ENCODE data around the gene PPBP. TPM values are rescaled to one million over a fixed set of nuclear protein-coding genes. Genes with fewer than 3 reads are reported as not detected.

PPBP gene
- polyA plus RNA-seq, 1 experiment: not detected

- ChIA-PET CTCF (no interaction called here), POLR2A (no interaction called here)
- Histone ChIP-seq H3K4me3 (ENCODE audit: low read depth, low read length) (no peak overlapping the region), H3K27me3 (ENCODE audit: control insufficient read depth, insufficient read depth, low read length) (no peaks in the 10 kb centered on the region), H3K36me3 (ENCODE audit: control insufficient read depth, insufficient read depth, low read length) (no peaks in the 10 kb centered on the region)
- no peak for TF ChIP-seq CTCF (IDR thresholded peaks at IDR 0.05; ENCODE audit: insufficient read depth, low read depth, low read length)
- no peak for DNase-seq (ENCODE audit: low read depth)
Observed at GRCh38 chr4:74000301-74000700, 12.3 kb upstream of the PPBP start.

GRCh38 chr4:73998040-73999011 lies 10.3 kb upstream of the PPBP start, which contains the start of gene CXCL5:
CXCL5 (minus strand) TSS chr4:73998677; CDS start chr4:73998581, 96 bp downstream.
- POLR2A ChIA-PET: no interaction called here
- Histone ChIP-seq H3K4me3 (ENCODE audit: low read depth, low read length) (peak within 1 kb of the TSS; percentile 32), H3K36me3 (ENCODE audit: control insufficient read depth, insufficient read depth, low read length) (no peaks in the 10 kb centered on the region), H3K27me3 (ENCODE audit: control insufficient read depth, insufficient read depth, low read length) (no peaks in the 10 kb centered on the region)
- CTCF ChIA-PET: interaction anchor here (0.7 to 1.1 kb wide), 3 partner anchors 33 to 146 kb away, joined by 3 read pairs; no protein-coding TSS in a partner anchor
- DNase-seq (ENCODE audit: low read depth): no peak
- 0 out of 2 replicates have a peak, but pooled peaks have one; percentile 15 for TF ChIP-seq CTCF (IDR thresholded peaks at IDR 0.05; ENCODE audit: insufficient read depth, low read depth, low read length)

GRCh38 chr4:73992050-73992449 lies 4.1 kb upstream of the PPBP start:
- Histone ChIP-seq H3K4me3 (ENCODE audit: low read depth, low read length) (no peak overlapping the region), H3K36me3 (ENCODE audit: control insufficient read depth, insufficient read depth, low read length) (no peaks in the 10 kb centered on the region), H3K27me3 (ENCODE audit: control insufficient read depth, insufficient read depth, low read length) (no peaks in the 10 kb centered on the region; the same call in 1 of the 2 replicates)
- ChIA-PET CTCF (interaction anchor here (1.6 kb wide), 1 partner anchor 9 kb away, joined by 4 read pairs; the partner anchor contains the start of gene PF4), POLR2A (no interaction called here)
- no peak for DNase-seq (ENCODE audit: low read depth)
- no peak for TF ChIP-seq CTCF (IDR thresholded peaks at IDR 0.05; ENCODE audit: insufficient read depth, low read depth, low read length)

- POLR2A ChIA-PET: no interaction called here
- CTCF ChIA-PET: interaction anchor here (1.6 kb wide), 1 partner anchor 9 kb away, joined by 4 read pairs; the partner anchor contains the start of gene PF4
- no peak for TF ChIP-seq CTCF (IDR thresholded peaks at IDR 0.05; ENCODE audit: insufficient read depth, low read depth, low read length)
- DNase-seq (ENCODE audit: low read depth): no peak
- H3K4me3 ChIP-seq (ENCODE audit: low read depth, low read length): no peak overlapping the region
- H3K36me3 ChIP-seq (ENCODE audit: control insufficient read depth, insufficient read depth, low read length): no peaks in the 10 kb centered on the region
- no peaks in the 10 kb centered on the region; the same call in 1 of the 2 replicates for H3K27me3 ChIP-seq (ENCODE audit: control insufficient read depth, insufficient read depth, low read length)
Observed at GRCh38 chr4:73991742-73992000, 3.7 kb upstream of the PPBP start.

- no peaks in the 10 kb centered on the region for H3K36me3 ChIP-seq (ENCODE audit: control insufficient read depth, insufficient read depth, low read length)
- no peak overlapping the region for H3K4me3 ChIP-seq (ENCODE audit: low read depth, low read length)
- H3K27me3 ChIP-seq (ENCODE audit: control insufficient read depth, insufficient read depth, low read length): no peaks in the 10 kb centered on the region; the same call in 1 of the 2 replicates
- no peak for DNase-seq (ENCODE audit: low read depth)
- ChIA-PET CTCF (interaction anchor here (0.5 to 1.6 kb wide), 2 partner anchors 9 to 136 kb away, joined by 3 to 4 read pairs; partner anchors contain the start of gene PF4), POLR2A (no interaction called here)
- no peak for TF ChIP-seq CTCF (IDR thresholded peaks at IDR 0.05; ENCODE audit: insufficient read depth, low read depth, low read length)
Observed at GRCh38 chr4:73990988-73991741, 3.2 kb upstream of the PPBP start.
